K562 (cell line): ENCODE results near the gene LRFN2. TPM values are rescaled to one million over a fixed set of nuclear protein-coding genes. Genes with fewer than 3 reads are reported as not detected.

ENCODE experiments used
- ATAC-seq: fragments of 200-7000 bp; cut with Tn5 transposase; 3 replicates; pipeline ENCODE4 v1.9.1; 2020; ENCODE audit warnings: moderate library complexity
- BruUV-seq: library from RNA; stranded (reverse); fragments of 400-500 nt; replicated peaks from 2 replicates; lab custom pipeline; 2021; lab: Mats Ljungman, UMichigan
- CTCF ChIA-PET: fragments of 300-600 bp; formaldehyde crosslinking; extraction: SDS; loops from one replicate; lab custom pipeline; 2021; ENCODE audit warnings: low intra/inter-chr PET ratio; lab: Yijun Ruan, JAX
- POLR2A ChIA-PET: fragments of 300-600, 350-650 bp; sonication (Branson Sonifier 250); formaldehyde crosslinking; extraction: SDS; loops from one replicate; lab custom pipeline; 2021; ENCODE audit warnings: antibody characterized with exemption, inconsistent platforms; lab: Yijun Ruan, JAX
- DNase-seq, 4 experiments: peaks; one replicate each; pipeline versions ENCODE4 v3.0.0 to v3.0.0-alpha.2; 2011 to 2018; ENCODE audit warnings: low spot score in 3 of 4, mixed read lengths in 3 of 4; ENCODE audit errors: extremely low read depth in 1 of 4
- FAIRE-seq: peaks from 2 replicates; lab custom pipeline; 2011; peaks lifted over from hg19 to GRCh38; lab: Jason Lieb, UNC
- H2AFZ ChIP-seq: 2 replicates; pipeline ENCODE4 v1.6.0; 2011; ENCODE audit warnings: low read depth, low read length, control low read depth, inconsistent platforms
- H3K27ac ChIP-seq: fragments of 200-600 bp; 3 replicates; pipeline ENCODE4 v1.8.0; 2011; ENCODE audit warnings: low read depth, mild to moderate bottlenecking, control low read depth, inconsistent platforms, low read length, moderate library complexity, mixed read lengths; ENCODE audit errors: extremely low read depth
- H3K27me3 ChIP-seq, 2 experiments: fragments of 300-600 bp in 1 of 2; 2 replicates in 1 of 2; 3 replicates in 1 of 2; pipeline versions ENCODE4 v1.6.0 to v1.8.0; 2011; ENCODE audit warnings: inconsistent platforms in 2 of 2, low read length in 2 of 2, mild to moderate bottlenecking in 1 of 2, mixed read lengths in 1 of 2, moderate library complexity in 1 of 2; ENCODE audit not compliant: control insufficient read depth in 2 of 2, insufficient read depth in 2 of 2
- H3K36me3 ChIP-seq: fragments of 300-600 bp; 3 replicates; pipeline ENCODE4 v1.8.0; 2011; ENCODE audit warnings: mild to moderate bottlenecking, low read length, inconsistent platforms; ENCODE audit not compliant: control insufficient read depth, insufficient read depth
- H3K4me1 ChIP-seq, 2 experiments: fragments of 200-600 bp in 1 of 2; replicated peaks in 1 of 2; 2 replicates in 1 of 2; 3 replicates in 1 of 2; pipeline versions ENCODE4 v1.5.1 to v1.8.0; 2011; ENCODE audit warnings: inconsistent platforms in 2 of 2, low read length in 2 of 2, mild to moderate bottlenecking in 1 of 2, mixed read lengths in 1 of 2, moderate library complexity in 1 of 2; ENCODE audit not compliant: control insufficient read depth in 2 of 2, insufficient read depth in 2 of 2
- H3K4me2 ChIP-seq: 2 replicates; pipeline ENCODE4 v1.6.1; 2011; ENCODE audit warnings: low read length, control low read depth, inconsistent platforms, mixed read lengths; ENCODE audit not compliant: insufficient read depth
- H3K4me3 ChIP-seq: fragments of 200-600 bp; sonication (generic), shearing (Covaris generic); 2 replicates; pipeline ENCODE4 v1.5.1; 2016; ENCODE audit warnings: control low read depth, inconsistent platforms
- H3K79me2 ChIP-seq: fragments of 200-600 bp; 3 replicates; pipeline ENCODE4 v1.8.0; 2011; ENCODE audit warnings: low read length, inconsistent platforms; ENCODE audit not compliant: control insufficient read depth, insufficient read depth
- H3K9ac ChIP-seq, 2 experiments: 2 replicates each; pipeline versions ENCODE4 v1.6.0 to v1.6.1; 2011; ENCODE audit warnings: low read depth in 2 of 2, low read length in 2 of 2, control low read depth in 1 of 2, inconsistent platforms in 1 of 2, mild to moderate bottlenecking in 1 of 2, mixed read lengths in 1 of 2; ENCODE audit not compliant: insufficient read depth in 1 of 2
- H3K9me1 ChIP-seq: one replicate; pipeline ENCODE4 v1.6.0; 2011; ENCODE audit warnings: inconsistent platforms, mild to moderate bottlenecking, low read length, moderate library complexity; ENCODE audit not compliant: control insufficient read depth, insufficient read depth
- H3K9me3 ChIP-seq: replicated peaks from 2 replicates; pipeline ENCODE4 v1.5.1; 2011; ENCODE audit warnings: low read depth, low read length, inconsistent platforms; ENCODE audit not compliant: control insufficient read depth, insufficient read depth
- H4K20me1 ChIP-seq: replicated peaks from 2 replicates; pipeline ENCODE4 v1.6.1; 2011; ENCODE audit warnings: low read length, inconsistent platforms, mixed read lengths; ENCODE audit not compliant: control insufficient read depth, insufficient read depth
- ATF7 ChIP-seq: fragments of 450-650 bp; IDR thresholded peaks from 2 replicates; pipeline ENCODE4 v1.7.1; 2014; ENCODE audit warnings: mild to moderate bottlenecking, moderate library complexity
- CBX5 ChIP-seq: IDR thresholded peaks from 2 replicates; pipeline ENCODE4 v1.6.1; 2014; ENCODE audit warnings: low read depth, borderline replicate concordance
- CEBPG ChIP-seq, 3 experiments: fragments of 200-800 bp in 1 of 3; sonication (Bioruptor generic) in 1 of 3; sonication (generic) in 1 of 3; formaldehyde crosslinking in 1 of 3; IDR thresholded peaks in 2 of 3; conservative IDR thresholded peaks in 1 of 3; 2 replicates each; pipeline versions ENCODE4 v1.6.1 to v1.8.0; 2016 to 2022; ENCODE audit warnings: missing compliant biosample characterization in 2 of 3, missing genetic modification characterization in 2 of 3, mild to moderate bottlenecking in 1 of 3, missing genetic modification reagents in 1 of 3
- DEAF1 ChIP-seq: fragments of 450-650 bp; formaldehyde crosslinking; IDR thresholded peaks from 2 replicates; pipeline ENCODE4 v1.4.0; 2020; ENCODE audit warnings: mild to moderate bottlenecking, moderate library complexity
- EHMT2 ChIP-seq: fragments of 450-650 bp; IDR thresholded peaks from 2 replicates; pipeline ENCODE4 v1.6.1; 2018; ENCODE audit warnings: antibody characterized with exemption
- GATAD2B ChIP-seq: fragments of 450-650 bp; IDR thresholded peaks from 2 replicates; pipeline ENCODE4 v1.6.1; 2017; ENCODE audit warnings: mild to moderate bottlenecking, borderline replicate concordance
- GMEB1 ChIP-seq: fragments of 250-450 bp; sonication (Bioruptor Pico); IDR thresholded peaks from 2 replicates; pipeline ENCODE4 v1.4.0; 2020; ENCODE audit warnings: mild to moderate bottlenecking
- GTF2F1 ChIP-seq: IDR thresholded peaks from 2 replicates; pipeline ENCODE4 v1.6.1; 2011; ENCODE audit warnings: low read depth, low read length, improper control_type of control experiment
- HDAC2 ChIP-seq: fragments of 450-650 bp; IDR thresholded peaks from 2 replicates; pipeline ENCODE4 v1.6.1; 2016; ENCODE audit warnings: mild to moderate bottlenecking
- HDAC8 ChIP-seq: fragments of 450-650 bp; IDR thresholded peaks from 2 replicates; pipeline ENCODE4 v1.6.1; 2016; ENCODE audit warnings: mild to moderate bottlenecking, missing genetic modification characterization, moderate library complexity, missing compliant biosample characterization
- PHF20 ChIP-seq: fragments of 450-650 bp; IDR thresholded peaks from 2 replicates; pipeline ENCODE4 v1.6.1; 2018; ENCODE audit not compliant: partially characterized antibody
- SREBF1 ChIP-seq: fragments of 150-350 bp; IDR thresholded peaks from 2 replicates; pipeline ENCODE4 v1.6.1; 2014; ENCODE audit warnings: antibody characterized with exemption, low read depth, low read length, borderline replicate concordance
- TAL1 ChIP-seq: fragments of 450-650 bp; IDR thresholded peaks from 2 replicates; pipeline ENCODE4 v1.6.1; 2016; ENCODE audit warnings: mild to moderate bottlenecking
- TBL1XR1 ChIP-seq, 2 experiments: IDR thresholded peaks; 2 replicates each; pipeline ENCODE4 v1.6.1; 2012; ENCODE audit warnings: improper control_type of control experiment in 2 of 2, low read length in 2 of 2, mild to moderate bottlenecking in 1 of 2
- ZNF134 ChIP-seq: fragments of 250-450 bp; sonication (Bioruptor Pico); conservative IDR thresholded peaks from 2 replicates; pipeline ENCODE4 v1.4.0; 2020
- WGBS: fragments of 100-300 bp; shearing (Covaris generic); methylation state at CpG from one replicate; pipeline ENCODE4 v1.1.6; 2016; ENCODE audit warnings: low coverage, mixed read lengths; ENCODE audit not compliant: insufficient coverage; ENCODE audit errors: missing lambda C conversion rate; 5-methylcytosine and 5-hydroxymethylcytosine counted together
- in situ Hi-C: fragments of 300-500 bp; cut with MboI; formaldehyde crosslinking; loops from 4 replicates; pipeline ENCODE4 v1.15.0; 2018; ENCODE audit warnings: inconsistent platforms, mixed read lengths
- intact Hi-C: fragments of 100-400 bp; cut with micrococcal nuclease; formaldehyde crosslinking; loops from 2 replicates; pipeline ENCODE4 v1.14.2; 2022
- polyA plus RNA-seq, 8 experiments: library from polyadenylated mRNA; depleted of rRNA in 4 of 8; stranded (reverse) in 5 of 8; unstranded in 3 of 8; fragments of >200 nt; fragmentation: Nextera tagmentation in 2 of 8; fragmentation: Illumina TruSeq in 1 of 8; extraction: Ambion mirVana in 2 of 8; extraction: Trizol in 1 of 8; gene quantifications; 2 replicates each; pipeline versions ENCODE4 v1.2.1 to v1.2.3, GENCODE V29; 2011 to 2014; ENCODE audit warnings: inconsistent platforms in 1 of 8, missing spikeins in 1 of 8
- total RNA-seq, 7 experiments: library from RNA; depleted of rRNA in 6 of 7; stranded (reverse); fragments of >200 nt in 6 of 7; fragmentation: Illumina TruSeq in 2 of 7; extraction: Trizol in 2 of 7; gene quantifications; 2 replicates each; pipeline versions ENCODE4 v1.2.1 to v1.2.3, GENCODE V29; 2011 to 2021; ENCODE audit warnings: low replicate concordance in 1 of 7
- TF ChIP-seq, protein P1 (sequence below): sonication (generic); formaldehyde crosslinking; IDR thresholded peaks from 2 replicates; pipeline ENCODE4 v1.8.1; 2022; ENCODE audit warnings: missing genetic modification reagents
- TF ChIP-seq, protein P2 (sequence below): fragments of 250-450 bp; sonication (Bioruptor Pico); IDR thresholded peaks from 2 replicates; pipeline ENCODE4 v1.5.1; 2021; ENCODE audit warnings: mild to moderate bottlenecking

Gene LRFN2
- total and polyA plus RNA-seq, 9 of the 15 experiments (the other 6 are each of a cell fraction or from before 2014, with no cell fraction given), result not detected

- TF ChIP-seq, protein P1, sequence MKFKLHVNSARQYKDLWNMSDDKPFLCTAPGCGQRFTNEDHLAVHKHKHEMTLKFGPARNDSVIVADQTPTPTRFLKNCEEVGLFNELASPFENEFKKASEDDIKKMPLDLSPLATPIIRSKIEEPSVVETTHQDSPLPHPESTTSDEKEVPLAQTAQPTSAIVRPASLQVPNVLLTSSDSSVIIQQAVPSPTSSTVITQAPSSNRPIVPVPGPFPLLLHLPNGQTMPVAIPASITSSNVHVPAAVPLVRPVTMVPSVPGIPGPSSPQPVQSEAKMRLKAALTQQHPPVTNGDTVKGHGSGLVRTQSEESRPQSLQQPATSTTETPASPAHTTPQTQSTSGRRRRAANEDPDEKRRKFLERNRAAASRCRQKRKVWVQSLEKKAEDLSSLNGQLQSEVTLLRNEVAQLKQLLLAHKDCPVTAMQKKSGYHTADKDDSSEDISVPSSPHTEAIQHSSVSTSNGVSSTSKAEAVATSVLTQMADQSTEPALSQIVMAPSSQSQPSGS (CRISPR knock-in tag), result no peak
- no peak for TF ChIP-seq GMEB1 (CRISPR knock-in tag)
- TF ChIP-seq CEBPG (CRISPR knock-in tag; IDR thresholded peaks at IDR 0.05), result no peak
- no peak for TF ChIP-seq CEBPG (tag; conservative IDR thresholded peaks at IDR 0.05 in 1 of 2, IDR thresholded peaks at IDR 0.05 in 1 of 2)
- TF ChIP-seq HDAC8 (tag), result no peak
Observed at GRCh38 chr6:40604082-40604481, 16.9 kb upstream of the LRFN2 start (continued).

DNA sequence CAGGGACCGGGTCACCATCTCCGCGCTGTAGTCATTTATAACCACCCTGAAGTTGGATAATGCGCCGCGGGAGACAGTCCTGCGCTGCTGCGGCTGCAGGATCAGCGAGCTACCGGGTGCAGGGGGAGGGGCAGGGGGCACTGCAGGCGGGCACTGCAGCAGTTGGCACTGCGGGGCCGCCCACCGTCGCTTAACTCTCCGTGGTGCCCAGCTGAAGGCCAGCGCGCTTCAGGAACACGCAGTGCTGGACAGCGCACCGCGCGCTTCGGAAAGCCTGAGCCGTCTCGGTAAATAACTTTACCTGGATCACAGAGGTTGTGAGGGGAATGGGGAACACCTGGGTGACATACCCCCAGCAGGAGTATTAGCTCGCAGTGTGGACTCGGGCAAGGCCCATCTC, 12.4 kb upstream of the LRFN2 start:
- POLR2A ChIA-PET, result interaction anchor here (0.7 to 1.8 kb wide), 2 partner anchors 19 to 544 kb away, joined by 3 to 5 read pairs; no protein-coding TSS in a partner anchor
- Histone ChIP-seq H3K9ac (no peak overlapping the region), H3K4me3 (no peak overlapping the region), H3K27ac (no peak overlapping the region), H3K9me3 (no peaks in the 10 kb centered on the region), H4K20me1 (0 out of 2 replicates have a peak, but pooled peaks cover 3% of the 10 kb centered on the region), H3K27me3 (peaks cover 5 to 15% of the 10 kb centered on the region in 2 experiments; a peak in 3 of 5 replicates), H3K36me3 (no peaks in the 10 kb centered on the region), H3K79me2 (no peaks in the 10 kb centered on the region), H2AFZ (no peak overlapping the region), H3K4me2 (no peak overlapping the region), H3K4me1 (no peaks in the 10 kb centered on the region), H3K9me1 (no peaks in the 10 kb centered on the region)
- BruUV-seq, result no TSS peak
- in situ Hi-C loops, result no loop called here
- ATAC-seq (no peak), FAIRE-seq (no peak), DNase-seq (no peak)
- 30% methylated on average over 28 of the region's 28 CpGs for WGBS
- intact Hi-C loops, result no loop called here
- CTCF ChIA-PET, result no interaction called here
- TF ChIP-seq TAL1, result no peak
- no peak for TF ChIP-seq ATF7
- no peak for TF ChIP-seq HDAC2
- no peak for TF ChIP-seq DEAF1 (CRISPR knock-in tag)
- TF ChIP-seq, protein P2, sequence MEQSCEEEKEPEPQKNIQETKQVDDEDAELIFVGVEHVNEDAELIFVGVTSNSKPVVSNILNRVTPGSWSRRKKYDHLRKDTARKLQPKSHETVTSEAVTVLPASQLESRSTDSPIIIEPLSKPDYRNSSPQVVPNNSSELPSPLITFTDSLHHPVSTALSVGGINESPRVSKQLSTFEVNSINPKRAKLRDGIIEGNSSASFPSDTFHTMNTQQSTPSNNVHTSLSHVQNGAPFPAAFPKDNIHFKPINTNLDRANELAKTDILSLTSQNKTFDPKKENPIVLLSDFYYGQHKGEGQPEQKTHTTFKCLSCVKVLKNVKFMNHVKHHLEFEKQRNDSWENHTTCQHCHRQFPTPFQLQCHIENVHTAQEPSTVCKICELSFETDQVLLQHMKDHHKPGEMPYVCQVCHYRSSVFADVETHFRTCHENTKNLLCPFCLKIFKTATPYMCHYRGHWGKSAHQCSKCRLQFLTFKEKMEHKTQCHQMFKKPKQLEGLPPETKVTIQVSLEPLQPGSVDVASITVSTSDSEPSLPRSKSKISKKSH (CRISPR knock-in tag), result no peak
- no peak for TF ChIP-seq TBL1XR1 (IDR thresholded peaks at IDR 0.05; ENCODE audit: low read length in 2 of 2)
- no peak for TF ChIP-seq GTF2F1
- no peak for TF ChIP-seq SREBF1
- TF ChIP-seq EHMT2, result 0 out of 2 replicates have a peak, but pooled peaks have one; percentile 10
- TF ChIP-seq GATAD2B, result no peak
- TF ChIP-seq ZNF134 (CRISPR knock-in tag), result no peak
- no peak for TF ChIP-seq CBX5
- TF ChIP-seq PHF20, result no peak
